Stimulated activated CD4-positive, alpha-beta T cell treated with anti-CD3 and anti-CD28 coated beads, Interleukin-12 subunit alpha, Interleukin-12 subunit beta, amount 100 ng/mL, for 48 hours (primary cell): ENCODE measurements around the gene BCDIN3D.

ENCODE experiments used
- DNase-seq, 3 donors: peaks; one replicate each; pipeline ENCODE4 v3.0.0-alpha.2; 2020; ENCODE audit warnings: low read depth in 2 of 3, low spot score in 1 of 3

The BCDIN3D gene

DNA sequence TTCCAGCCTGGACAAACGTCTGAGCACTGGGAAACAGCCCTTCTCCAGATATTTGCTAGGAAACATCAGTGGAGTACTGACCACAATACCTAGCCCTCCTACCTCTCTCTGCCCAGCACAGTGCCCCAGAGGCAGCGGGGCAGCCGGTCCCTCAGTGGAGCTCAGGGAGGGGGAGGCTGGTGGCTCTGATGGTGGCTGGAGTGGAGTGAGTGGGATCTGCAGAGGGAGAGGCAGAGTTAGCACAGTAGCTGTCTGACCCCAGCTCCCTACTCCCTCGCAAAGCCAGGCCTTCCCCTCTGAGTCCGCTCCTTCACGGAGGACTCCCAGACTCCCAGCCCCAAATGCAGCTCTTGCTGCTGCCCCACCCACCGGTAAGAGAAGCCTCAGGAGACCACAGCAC lies 44.7 kb downstream of the BCDIN3D start:
- no peak for DNase-seq

DNA sequence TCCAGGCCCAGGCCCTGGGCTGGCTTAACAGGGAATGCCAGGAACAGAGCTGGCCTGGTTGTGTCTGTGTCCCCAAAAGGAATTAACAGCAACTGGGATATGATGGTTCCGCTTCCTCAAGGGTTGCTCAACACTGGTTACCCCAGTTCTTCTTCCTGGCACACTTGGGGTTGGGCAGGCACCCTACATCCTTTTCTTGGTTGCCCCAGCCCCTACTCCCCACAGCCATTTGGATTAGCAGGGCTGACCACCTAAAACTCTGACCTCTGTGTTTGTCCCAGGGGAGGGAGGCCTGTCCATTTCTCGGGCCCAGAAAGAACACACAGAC lies 45.5 kb downstream of the BCDIN3D start:
- no peak for DNase-seq

DNA sequence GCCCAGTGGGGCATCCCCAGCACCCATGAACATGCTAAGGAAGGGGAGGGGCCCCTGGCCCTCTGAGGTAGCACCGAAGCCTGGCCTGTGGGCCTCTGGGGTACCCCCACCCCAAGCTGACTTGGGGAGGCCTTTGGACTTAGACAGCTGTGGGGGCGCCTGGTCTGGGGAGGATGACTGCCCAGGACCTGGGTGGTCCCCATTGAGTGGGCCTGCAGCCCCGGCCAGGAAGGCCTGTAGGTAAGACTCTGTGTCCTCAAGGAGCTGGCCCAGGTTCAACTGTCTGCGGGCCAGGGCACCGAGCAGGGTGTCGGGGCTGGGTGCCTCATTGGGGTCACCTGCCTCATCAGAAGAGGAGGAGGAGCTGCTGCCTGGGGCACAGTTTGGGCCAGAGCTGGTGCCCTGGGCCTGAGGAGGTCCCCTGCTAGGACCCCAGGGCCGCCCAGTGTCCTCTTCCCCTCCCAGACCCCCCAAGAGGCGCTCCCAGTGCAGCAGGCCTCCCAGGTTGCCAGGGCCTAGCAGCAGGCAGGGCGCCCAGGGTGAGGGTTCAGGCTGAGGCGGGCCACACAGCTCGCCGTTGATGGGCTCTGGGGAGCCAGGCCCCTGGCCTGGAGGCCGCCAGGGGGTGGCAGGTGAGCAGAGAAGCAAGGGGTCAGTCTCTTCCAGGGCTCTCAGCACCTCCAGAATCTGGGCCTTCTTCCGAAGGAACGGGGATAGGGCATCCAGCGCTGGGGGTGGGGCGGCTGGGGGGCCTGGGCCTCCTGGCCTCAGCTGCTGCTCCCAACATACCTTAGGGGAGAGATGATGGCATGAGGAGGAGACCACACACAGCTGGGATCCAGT lies 46.1 kb downstream of the BCDIN3D start:
- no peak for DNase-seq

DNA sequence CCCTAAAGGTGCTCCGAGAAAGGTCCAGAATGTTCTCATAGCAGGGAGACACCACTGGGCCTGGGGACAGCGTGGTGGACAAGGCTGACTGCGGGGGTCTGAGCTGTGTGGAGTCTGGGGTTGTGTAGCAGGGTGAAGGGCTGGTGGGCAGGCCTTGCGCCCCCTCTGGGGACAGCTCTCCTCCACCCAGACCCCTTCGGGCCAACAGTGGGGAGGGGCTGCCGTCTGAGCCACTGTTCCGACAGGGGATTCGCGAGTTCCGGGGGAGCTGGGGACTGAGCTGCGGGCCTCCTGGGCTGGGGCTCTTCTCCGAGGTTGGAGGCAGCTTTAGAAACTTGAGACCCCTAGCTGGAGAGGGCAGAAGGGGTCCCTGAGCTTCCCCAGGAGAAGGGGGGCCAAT lies 46.8 kb downstream of the BCDIN3D start:
- DNase-seq = no peak

DNA sequence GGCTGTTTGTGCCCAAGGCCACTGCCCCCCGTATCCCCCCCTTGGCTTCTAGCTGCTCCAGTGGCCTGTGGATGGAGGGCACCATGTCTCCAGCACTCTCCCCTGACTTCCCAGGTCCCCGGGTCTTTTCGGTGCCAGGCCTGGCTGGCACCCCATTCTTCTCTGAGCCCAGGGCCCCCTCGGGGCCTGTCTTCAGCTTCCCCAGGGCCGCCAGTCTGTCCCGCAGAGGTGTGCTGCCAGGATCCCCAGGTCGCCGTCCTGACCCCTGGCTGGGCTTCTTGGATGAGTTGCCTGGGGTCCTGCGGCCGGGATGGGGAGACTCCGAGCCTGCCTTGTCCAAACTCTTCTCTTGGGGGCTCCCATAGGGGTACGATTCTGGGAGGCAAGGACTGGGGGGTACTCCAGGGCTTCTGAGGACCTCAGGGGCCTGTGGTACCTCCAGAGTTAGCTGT lies 47.2 kb downstream of the BCDIN3D start:
- no peak for DNase-seq

DNA sequence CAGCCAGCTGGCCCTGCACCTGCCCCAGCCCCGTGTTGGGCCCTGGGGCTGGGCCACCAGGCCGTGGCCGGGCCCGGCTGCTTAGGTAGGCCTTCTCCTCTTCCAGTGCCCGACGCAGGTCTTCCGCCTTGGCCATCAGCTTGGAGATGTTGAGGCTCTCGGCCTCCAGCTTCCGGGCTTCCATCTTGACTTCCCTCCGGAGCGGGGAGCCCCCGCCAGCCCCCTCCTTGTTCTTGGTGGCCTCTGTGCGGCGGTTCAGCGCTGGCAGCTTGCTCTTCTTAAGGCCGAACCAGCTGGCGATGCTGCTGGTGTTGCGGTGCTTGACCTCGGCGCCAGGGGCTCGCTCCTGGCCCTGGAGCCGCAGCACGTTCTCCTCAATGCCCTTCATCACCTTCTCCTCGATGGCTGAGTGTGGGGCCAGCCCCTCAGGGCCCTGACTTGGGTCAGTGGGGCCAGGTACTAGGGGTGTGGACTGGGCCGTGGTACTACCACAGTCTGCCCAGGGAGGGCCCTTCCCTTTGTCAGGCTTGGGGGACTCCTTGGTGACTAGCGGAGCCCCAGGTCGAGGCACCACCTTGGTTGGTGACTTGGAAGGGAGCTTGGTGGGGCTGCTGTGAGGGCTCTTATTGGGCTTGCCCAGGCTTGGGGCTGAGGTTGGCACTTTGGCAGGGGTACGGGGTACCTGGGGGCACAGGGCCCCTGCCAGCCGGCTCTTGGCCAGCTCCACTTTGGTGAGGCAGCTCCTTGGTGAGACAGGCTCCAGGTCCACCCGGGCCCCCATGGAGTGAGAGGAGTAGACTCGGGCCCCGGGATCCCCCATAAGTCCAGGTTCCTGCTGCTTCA lies 47.9 kb downstream of the BCDIN3D start:
- no peak for DNase-seq

DNA sequence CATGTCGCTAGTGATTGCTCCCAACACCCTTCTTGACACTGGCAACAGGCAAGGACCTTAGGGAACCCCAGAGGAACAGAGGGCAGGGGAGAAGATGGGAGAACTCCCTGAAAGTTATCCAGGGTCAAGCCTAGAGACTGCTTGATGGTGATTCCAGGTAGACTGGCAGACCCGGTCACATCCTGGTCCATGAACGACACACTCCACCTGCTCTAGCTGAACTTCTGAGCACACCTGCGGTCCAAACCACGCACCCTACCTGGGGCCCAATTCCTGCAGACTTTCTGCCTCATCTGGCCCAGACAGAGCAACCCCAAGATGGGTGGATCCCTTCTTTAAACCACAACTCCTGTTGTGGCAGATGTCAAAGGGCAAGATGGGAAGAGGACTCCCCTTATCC lies 48.9 kb downstream of the BCDIN3D start:
- no peak for DNase-seq

DNA sequence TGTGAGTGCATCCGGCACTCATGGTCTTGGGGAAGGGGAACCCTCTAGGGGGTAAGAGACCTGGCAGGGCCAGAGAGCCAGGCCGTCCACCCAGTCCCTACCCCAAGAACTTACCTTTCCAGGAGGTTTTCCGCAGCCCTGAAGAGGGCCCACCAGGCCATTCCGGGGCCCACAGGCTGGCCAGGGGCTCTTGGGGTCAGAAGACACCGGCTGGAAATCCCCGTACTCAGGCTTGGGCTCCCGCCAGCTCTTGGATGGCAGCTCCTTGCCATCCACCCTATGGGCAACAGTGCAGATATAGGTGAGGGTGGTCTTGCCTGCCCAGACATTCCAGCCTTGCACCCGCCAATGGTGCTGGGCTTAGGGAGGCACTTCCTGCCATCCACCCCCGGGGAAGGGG lies 49.3 kb downstream of the BCDIN3D start:
- DNase-seq = no peak

DNA sequence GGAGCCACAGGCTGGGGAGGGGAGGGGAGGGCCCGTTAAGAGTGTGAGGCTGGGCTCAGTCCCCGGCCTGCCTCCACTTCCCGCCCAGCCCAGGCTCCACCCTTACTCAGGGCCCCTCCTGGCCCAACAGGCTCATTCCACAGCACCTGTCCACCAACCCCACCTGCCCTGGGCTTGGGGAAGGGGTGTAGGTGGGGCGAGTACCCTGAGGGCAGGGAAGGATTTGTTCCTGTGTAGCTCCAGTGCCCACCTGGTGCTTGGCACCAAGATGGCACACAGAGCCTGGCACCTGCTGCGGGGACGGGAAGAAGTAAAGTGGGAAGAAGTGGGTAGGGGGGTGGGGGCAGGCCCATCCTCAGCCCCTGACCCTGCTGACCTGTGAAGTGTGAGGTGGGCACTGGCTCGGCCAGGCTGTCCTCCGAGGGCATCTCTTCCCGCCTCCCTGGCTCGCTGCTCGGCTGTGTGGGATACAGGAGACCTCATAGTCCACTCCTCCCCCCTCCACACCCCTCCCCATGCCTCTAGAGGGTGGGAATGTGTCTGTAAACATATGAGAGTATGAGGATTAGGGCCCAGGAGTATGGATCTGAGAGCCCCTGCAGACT lies 49.8 kb downstream of the BCDIN3D start:
- DNase-seq = no peak

DNA sequence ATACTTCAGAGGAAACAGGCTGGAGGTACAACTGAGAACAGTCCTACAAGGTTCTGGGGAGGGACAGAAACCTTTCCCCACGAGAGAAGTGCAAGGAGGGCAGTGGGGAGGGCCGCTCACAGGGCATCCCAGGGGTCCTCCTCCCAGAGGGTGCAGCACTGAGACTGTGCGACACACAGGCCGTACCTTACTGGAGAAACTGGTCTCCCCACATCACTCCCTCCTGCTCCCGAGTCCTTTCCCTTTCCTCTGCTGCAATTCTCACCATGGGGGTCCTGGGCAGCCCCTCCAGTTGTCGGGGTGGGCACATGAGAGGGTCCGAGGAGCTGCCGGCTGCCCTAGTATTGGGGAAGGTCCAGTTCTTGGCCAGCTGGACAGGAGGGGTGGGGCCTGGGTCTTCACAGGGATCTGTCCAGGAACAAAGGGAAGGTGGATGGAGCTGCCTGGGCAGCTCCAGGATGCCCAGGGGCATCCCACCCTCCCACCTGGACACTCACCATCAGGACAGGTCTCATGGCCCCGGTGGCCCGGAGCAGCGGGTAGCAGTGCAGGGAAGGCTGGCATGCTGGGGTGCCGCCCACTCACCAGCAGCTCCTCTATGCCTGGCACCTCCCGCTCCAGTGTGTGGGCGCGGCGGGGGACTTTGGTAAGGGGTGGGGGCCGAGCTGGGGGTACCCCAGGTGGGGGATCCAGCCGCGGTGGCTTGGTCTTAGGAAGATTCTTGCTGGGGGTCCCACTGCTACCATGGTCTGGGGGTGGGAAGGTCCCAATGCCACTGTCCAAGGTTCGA lies 50.5 kb downstream of the BCDIN3D start:
- no peak for DNase-seq

DNA sequence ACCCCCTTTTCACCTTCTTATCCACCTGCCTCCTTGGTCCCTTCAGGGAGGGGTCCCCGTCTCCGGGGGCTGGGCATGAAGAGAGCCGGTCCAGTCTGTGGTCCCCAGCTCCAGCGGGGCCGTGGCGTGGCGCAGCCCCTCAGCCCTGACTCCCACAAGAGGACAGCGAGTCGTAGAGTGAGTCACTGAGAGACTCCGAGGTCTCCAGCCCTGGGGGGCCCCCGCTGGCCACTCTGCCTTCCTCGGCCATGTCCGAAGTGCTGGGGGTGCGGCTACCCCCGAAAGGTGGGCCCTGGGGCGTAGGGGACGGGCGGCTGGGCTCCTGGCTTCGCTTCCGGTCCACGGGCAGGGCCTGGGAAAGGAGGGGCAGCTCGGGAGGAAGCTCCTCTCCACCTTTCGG lies 51.2 kb downstream of the BCDIN3D start:
- DNase-seq = no peak

DNA sequence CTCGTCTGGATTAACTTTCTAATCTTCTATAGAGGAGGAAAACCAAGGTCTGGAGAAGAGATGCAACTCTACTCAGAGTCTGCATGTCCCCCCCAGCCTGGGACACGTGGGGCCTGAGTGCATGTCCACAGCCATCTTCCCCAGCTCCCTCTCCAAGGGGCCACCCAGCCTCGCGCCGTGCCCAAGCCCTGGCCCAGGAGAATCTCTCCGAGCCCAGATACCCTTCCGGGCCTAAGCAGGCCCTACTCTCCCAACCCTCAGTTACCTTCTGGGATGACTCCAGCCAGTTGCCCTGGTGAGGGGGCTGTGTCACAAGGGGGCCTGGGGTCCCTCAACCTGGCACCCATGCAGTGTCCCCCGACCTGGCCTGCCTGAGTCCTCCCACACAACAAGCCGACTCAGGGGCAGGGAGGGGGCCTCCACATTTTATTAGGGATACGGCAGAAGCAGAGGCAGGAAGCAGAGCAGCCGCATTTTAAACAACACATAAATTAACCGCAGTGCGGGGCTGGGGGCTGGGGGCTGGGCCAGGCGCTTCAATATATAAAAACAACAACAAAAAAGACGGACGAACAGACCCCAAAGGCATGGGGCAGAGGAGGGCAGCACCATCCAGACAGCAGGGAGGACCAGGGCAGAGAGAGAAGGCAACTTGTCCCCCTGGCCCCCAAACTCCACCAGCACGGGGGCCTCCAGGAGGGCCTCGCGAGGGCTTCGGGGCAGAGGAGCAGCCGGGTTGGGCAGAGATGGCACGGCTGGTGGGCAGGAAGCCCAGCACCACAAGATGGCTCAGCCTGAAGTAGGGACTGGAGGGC lies 52.0 kb downstream of the BCDIN3D start:
- DNase-seq = no peak

DNA sequence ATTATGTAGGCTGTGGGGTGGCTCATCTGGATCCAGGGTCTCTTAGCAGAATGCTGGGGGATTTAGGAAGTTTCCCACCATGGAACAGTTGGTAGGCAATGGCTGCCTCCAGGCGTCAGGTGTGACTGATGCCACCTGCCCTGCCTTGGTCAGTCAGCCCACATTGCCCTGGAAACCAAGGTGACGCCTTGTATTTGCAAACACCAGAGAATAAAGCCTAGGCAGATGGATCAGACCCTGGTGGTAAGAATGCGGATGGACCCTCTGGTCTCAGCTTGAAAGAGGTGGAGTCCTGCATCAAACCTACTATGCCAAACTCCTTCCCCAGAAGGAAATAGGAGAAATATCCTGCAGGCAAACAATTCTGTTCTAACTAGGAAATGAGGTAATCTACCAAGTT lies 52.9 kb downstream of the BCDIN3D start:
- no peak for DNase-seq

DNA sequence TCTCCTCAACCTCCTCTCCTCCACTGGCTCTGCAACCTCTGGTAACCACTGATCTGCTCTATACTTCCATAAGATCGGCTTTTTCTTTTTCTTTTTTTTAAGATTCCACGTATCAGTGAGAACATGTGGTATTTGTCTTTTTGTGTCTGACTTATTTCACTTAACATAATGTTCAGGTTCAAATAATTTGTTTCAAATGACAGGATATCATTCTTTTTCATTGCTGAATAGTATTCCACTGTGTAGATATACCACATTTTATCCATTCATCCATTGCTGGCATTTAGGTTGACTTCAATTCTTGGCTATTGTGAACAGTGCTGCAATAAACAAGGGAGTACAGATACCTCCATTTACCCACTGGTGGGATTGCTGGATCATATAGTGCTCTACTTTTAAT lies 55.2 kb downstream of the BCDIN3D start:
- no peak for DNase-seq
